T1000 (cell line): ENCODE results near the gene PLD1.
A peak's percentile ranks its signal among the peaks of the same experiment; 100 is the strongest.
"Not testable (repeated sequence)": the region's sequence is repeated elsewhere in the genome, so short reads cannot be mapped to it uniquely, and the experiment has no call there.

Experiments
- DNase-seq: peaks from one replicate; lab custom pipeline; 2025; ENCODE audit warnings: mixed read lengths; lab: John Stamatoyannopoulos, UW

PLD1 gene

DNA sequence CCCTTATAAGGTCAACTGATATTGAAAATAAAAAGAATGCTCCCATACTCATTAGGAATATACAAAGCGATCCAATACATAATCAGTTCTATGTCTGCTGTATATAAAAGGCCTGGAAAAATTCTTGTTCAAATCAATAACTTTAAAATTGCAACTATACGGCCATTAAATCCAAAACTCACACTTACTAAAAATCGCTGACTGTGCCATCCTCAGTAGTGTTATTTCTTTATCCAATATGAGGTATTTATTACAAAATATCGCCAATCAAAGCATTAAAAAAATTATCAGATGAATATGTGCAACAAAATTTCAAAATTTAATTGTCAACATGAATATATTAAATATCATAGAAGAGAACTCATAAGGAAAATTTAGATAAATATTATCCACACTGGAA, 146.5 kb downstream of the PLD1 start:
- DNase-seq: no peak

DNA sequence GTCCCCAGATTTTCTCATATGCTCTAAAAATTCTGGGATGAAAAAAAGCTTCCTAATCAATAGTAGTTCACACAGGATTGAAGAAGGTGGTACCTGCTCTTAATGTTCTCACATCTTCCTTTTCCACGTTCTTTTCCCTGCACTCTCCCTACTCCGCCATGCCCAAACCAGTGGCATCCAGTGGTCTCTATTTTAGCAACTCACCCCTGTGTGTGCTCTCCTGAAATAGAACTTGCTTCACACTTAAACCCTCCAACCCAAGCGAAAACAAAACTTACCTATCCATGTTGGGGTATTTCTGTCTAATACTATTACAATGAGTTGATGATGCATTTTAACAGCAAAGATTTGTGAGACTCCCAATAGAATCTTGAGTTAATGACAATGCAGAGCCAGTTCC, 148.8 kb downstream of the PLD1 start:
- no peak for DNase-seq

DNA sequence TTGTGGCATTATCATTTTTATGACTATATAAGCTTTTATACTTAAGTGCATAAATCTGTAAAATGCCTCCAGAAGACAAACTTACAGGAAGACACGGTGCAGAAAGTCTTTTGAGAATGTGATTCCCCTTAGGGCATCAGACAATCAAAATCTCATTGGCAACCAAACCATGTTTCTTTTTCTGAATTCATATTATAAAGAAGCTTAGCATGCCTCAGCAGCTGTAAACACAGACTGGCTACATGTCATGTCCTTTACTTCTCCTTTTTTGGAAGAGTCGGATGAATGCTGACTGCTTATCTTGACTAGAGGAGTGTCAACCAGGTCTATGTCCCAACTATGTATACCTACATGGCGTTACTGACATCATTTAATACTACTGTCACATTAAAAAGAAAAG, 150.1 kb downstream of the PLD1 start:
- no peak for DNase-seq

DNA sequence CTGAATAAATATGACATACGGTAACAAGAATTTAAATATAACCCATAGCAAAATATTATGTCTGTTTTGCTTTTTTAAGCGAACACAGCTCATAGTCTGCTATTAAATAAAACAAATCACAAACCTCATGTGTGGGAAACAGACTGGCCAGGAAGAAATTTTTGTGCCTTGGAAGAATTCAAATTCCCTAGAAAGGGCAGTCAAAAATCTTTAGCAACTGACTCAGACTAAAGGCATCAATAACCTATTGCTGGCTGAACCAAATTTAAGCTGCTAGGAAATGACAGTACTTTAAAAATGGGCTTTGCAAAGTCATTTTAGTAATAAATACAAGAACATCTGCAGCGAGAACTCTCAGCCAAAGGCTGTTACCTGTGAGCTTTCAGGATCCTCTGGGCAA, 151.4 kb downstream of the PLD1 start:
- no peak for DNase-seq

DNA sequence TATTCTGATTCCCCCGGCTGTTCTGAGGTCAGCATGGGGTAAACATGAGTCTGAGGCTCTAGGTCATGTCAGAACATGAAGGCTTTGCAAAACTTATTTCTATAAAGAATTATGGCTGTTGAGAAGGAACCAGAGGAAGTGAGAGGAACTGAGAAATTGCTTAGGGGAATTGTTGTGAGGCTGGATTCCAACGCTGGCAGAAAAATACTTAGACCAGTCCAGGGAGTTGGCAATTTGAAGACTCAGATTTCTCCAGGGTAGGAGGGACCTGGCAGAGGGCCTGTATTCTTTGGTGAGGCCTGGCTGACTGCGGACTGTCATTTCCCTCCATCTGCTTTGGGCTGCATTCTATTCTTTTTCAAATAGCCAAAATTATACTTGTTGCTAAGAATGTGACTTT, 155.5 kb downstream of the PLD1 start:
- DNase-seq: no peak

DNA sequence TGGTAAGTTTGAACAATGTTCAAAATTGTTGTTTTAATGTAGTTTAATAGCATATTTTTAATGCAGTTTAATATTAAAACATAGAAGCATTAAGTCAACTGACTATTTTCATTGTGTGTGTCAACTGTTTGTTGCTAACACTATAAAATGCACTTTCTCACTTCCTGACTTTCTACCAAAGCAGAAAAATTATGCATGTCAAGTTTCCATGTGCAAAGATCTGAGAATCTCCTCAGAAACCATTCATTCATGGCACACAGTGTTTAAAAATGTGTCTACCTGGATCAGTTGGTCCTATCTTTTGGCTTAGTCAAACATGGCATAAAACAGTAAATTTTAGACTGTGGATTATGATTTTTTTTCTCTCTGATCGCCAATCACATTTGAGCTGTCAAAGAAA, 156.0 kb downstream of the PLD1 start:
- no peak for DNase-seq

DNA sequence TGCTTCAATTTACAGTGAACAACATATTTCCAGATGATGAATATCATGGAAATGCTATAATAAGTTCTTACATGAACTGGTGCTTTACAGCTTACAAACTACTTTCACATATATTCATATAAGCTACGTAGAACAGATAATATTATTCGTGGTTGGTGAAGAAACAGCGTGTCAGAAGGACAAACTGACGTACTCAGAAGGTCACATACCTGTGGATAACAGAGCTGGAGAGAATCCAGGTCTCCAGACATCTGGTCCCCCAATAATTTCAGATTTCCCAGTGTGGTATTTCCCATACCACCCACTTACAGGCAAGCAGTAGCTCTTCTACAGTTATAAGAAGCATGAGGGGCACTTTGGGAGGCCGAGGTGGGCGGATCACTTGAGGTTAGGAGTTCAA, 156.6 kb downstream of the PLD1 start:
- no peak for DNase-seq

DNA sequence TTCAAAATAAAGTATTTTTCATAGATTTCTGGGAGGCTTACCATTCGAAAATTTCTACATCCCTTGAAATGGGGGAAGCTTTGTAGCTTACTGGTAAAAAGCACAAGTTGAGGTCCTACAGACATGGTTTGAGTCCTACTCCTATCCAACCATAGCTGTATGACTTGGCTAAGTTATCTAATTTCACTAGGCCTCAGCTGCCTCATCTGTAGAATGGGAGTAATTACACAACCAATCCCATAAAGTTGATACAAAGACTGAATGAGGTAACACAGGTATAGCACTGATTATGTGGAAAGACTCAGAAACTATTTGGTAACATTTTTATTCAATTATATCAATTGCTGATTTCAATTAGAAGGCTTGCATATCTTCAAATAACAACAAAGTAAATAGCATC, 157.4 kb downstream of the PLD1 start:
- no peak for DNase-seq

DNA sequence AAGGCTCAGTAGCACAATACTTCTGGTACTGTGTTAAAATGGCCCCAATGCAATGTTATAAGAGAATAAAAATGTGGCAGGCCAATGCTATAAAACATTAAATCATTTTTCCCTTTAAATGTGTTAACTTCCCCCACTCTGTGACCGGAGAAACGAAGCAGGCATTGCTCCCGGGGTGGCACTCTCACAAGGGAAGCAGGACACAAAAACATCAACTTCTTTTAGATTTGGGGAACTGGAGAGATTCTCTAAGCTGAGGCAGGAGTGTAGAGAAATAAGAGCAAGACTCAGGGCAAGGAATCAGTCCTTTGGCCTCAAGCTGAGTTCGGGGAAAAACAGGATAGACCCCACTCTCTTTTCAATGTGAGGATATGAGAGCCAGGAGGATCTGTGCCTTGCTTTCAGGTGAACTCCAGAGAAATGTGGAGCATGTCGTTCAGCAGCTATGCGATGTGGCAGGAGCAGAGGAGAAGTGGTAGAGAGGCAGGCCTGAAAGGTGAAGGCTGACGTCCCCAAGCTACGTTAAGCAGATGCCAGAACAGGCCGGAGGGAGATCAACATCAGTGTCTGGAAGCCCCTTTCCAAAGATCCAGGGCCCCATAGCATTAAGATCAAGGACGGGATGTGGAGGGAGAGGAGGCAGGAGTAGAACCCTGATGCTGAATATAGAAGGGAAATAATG, 160.2 kb downstream of the PLD1 start:
- no peak for DNase-seq

DNA sequence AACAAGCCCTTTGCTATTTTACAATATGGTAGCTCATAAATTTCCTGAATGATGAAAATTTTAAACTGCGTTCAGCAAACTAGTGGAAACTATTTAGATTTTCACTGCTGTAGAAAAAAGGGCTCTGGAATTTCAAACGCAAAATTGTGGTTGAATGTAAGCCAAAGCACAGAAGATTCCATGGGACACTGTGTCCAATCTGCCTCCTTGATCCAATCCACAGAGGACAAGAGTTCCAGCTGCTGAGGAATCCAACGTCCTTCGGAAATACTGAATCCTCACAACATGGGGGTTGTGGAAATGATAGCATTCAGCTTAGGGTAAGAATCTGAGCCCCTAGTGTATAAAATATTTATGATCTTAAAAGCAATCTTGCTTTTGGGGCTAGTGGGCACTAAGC, 161.0 kb downstream of the PLD1 start:
- DNase-seq: no peak

DNA sequence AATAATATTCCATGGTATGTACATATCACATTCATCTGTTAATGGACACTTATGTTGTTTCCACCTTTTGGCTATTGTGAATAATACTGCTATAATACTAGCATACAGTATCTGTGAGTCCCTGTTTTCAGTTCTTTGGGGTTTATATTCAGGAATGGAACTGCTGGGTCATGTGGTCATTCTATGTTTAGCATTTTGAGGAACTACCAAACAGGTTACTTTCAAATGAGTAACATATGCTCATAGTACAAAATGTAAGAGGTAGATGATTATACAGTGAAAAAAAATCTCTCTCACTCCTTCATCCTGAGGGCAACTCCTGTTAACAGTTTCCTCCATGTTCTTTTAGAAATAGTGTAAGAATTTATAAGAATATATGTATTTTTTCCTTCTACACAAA, 162.2 kb downstream of the PLD1 start:
- no peak for DNase-seq

DNA sequence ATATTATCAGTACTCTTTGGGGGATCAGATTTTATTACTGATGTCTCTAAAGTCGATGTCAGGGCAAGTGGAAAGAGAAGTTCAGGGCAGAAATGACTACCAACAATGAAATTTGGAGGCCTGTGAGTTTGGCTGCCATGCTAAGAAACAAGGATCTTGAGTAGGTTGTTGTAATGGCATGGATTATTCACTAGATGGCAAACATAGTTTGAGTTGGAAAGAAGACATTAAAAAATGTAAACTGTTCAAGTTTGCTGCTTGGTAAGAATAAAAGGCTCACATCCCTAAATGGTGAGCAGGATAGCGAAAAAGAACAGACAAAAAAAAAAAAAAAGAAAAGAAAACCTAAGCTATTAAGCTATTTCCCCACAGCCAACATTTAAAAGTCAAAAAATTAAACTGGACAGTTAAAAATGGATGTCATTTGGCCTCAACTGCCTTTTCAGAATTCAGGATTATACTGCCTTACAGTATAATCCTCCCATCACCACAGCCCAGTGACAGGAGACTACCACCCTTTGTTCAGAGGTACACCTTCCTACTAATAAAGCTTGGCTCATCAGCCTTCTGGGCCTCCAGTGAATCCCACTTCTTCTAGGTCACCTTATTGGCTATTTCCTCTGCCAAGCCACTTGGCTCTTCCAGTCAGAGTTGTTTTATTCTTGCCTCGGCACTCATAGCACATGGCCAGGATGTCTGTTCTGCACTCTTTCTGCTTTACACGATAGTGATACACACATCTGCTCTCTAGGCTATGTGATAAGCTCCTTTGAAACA, 163.7 kb downstream of the PLD1 start:
- no peak for DNase-seq

DNA sequence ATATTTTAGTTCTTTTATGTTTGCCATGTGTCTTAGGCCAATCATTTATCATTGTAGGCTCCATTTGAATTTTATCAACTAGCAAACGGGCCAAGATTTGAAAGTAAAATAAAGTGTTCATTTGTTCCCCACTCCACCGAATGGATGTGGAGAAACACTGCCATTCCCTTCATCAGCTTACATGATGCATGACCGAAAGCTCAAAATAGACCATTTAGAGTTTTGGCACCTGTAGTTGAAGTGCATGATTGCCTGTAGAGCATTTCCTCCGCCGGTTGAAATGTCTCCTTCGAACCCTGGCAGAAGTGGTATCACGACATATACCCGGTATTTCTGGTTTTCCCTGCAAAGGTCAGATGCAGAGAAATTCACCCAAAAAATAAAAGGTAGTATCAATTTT, 165.6 kb downstream of the PLD1 start:
- no peak for DNase-seq

DNA sequence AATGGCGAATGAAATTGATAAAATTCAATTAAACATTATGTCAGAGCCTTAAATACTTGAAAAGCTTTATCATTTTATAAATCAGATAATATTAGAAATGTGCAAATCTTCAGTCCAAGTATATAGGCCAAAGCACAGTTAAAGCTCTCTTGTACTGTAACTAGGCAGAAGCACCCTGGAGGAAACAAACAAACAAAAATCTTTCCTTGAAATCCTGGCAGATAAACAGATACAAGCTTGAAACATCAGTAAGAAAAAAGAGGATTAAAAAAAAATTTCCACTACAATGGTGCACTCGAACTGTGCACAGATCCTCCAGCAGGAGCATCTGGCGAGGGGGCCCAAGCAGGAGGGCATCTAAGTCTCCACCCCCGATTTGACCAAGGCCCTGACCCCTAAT, 166.6 kb downstream of the PLD1 start:
- DNase-seq: no peak

DNA sequence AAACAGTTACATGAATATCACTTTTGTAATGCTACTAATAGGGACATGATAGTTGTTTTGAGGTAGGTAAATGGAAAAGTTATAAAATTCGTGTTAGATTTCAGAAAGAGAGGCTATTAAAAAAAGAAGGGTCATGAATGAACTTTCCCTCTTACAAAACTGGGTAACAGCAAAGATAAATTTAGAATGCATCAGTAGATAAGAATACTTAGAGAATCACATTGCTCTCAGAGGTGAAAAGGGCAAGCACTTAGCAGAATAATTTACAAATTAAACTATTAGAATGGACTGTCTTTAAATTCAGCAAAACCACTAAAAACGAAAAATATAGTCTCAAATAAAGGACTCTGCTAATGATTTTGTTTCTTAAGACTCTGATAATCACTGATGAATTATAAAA, 167.2 kb downstream of the PLD1 start:
- DNase-seq: no peak

DNA sequence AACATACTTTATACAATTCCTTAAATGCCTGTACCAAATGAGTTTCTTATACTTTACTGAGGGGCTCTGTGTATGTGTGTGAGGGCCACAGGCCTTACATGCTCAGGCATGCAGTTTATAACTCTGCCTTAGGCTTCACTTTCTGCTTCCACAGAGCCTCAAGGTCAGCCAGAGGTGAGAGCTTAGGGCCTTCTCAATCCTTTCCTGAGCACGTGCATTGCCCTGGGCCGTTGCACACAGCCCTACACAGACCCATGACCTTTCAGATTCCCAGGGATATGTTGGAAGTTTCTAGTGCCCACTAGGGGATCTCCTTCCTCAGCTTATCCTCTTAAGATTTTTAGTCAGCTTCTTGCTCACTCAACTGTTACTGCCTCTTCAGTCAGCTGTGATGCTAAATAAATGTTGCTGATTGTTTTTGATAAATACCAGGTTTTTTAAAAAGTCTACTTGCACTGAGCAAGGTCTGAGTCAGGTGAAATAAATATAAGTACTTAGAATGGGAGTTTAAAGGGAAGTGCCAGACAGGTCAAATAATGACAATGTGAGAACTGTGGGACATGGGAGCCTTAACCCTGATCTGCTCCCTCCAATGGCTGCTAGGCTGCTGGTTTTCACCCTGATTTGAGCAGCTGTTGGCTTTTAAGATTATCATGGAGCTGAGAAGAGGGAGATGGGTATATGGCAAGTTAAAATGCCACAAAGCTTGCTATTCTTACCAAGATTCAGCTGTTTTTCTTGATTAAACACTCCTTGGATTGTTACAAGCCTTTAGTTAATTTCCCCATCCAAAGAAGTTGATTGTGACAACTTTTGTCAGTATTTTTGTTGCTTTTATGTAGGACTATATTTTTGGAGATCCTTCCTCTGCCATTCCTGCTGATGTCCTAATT, 169.5 kb downstream of the PLD1 start:
- peak; percentile 12 for DNase-seq

DNA sequence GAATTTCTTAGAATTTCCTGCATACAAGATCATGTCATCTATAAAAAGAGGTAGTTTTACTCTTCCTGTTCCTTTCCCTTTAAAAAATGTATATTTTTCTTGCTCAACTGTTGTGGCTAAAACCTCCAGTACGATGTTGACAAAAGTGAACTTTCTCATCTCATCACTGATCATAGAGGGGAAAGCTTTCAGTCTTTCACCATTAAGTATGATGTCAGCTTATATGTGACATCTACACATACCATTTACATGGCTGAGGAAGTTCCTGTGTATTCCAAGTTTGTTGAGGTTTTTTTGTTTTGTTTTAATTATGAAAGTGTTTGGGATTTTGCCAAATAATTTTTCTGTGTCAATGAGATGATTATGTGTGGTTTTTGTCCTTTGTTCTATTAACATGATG, 173.6 kb downstream of the PLD1 start:
- DNase-seq: no peak

DNA sequence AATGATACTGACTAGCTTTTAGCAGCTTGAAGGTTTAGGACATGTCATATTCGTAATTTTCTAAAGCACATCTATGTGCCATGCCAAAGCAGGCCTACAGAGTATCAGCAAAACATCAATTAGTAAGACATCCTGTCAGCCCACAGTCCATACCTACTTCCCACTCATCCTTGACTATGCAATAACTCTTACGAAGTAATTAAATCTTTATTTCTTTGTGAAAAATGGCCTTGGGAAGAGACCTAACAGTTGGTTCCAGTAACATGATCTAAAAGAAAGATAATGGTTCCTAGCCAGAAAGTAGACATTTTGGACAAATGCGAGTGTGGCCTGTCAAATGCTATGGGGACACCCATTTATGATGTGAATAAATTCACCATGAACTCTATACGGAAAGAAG, 177.5 kb downstream of the PLD1 start:
- DNase-seq: no peak

DNA sequence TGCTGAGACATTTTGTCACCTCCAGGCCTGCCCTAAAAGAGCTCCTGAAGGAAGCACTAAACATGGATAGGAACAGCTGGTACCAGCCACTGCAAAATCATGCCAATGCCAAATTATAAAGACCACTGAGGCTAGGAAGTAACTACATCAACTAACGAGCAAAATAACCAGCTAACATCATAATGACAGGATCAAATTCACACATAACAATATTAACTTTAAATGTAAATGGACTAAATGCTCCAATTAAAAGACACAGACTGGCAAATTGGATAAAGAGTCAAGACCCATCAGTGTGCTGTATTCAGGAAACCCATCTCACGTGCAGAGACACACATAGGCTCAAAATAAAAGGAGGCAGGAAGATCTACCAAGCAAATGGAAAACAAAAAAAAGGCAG, 183.5 kb downstream of the PLD1 start:
- DNase-seq: not testable (repeated sequence)

DNA sequence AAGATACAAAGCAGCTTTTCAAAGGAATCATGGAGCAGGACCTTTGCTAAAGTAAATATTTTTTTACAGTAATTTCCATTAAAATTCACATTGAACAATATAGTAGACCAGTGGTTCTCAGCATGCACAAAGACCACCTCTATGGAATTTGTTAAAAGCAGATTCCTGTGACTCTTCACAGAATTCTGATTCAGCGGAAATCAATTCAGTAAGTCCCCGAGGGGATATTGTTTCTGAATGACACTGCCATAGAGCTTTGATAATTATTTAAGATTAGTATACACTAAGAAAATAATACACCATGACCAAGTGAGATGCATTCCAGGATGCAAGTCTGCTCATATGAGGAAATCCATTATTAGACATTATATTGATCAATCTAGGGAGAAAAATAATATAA, 188.2 kb downstream of the PLD1 start:
- DNase-seq: no peak

DNA sequence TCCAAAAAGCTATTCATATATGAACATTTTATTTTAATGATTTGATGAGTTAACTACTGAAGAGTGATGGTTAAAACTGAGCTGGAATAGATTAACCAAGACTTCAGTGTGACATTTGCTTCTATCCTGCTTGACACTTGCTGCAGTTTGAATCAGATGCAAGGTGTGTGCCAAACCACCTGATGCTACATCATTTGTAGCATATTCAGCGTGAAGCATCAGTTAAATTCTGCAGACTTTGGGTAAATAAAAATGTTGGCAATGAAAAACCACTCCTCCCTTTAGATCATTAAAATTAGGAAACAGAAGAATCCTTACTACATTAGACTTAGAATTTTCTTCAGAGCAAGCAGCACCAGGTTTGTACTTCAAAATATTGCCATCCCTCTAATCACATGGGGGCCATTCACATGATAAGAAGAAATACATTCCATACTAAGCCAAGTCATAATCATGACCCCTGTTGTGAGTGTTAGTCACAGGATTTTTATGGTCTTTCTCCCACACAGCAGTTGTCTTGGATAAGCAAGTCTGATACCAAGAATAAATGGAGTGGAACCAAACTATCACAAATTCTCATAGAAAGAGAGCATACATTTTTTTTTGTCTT, 189.4 kb downstream of the PLD1 start:
- DNase-seq: no peak

DNA sequence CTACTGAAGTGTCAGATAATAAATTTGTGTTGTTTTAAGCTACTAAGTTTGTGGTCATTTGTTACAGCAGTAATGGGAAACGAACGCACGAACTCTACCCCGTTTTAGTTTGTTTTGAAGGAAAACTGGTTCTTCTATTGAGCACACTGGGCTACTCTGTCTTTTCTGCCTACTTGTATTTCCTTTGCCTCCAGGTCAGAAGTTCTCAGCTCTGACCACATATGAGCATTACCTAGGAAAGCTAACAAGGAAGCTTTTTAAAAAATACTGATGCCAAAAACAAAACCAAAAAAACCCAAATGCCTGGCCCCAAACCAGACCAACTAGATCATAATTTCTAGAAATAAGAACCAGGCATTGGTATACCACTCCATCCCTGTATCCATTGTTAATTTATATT, 193.5 kb downstream of the PLD1 start:
- no peak for DNase-seq
